Peyer's patch (tissue), 4 donors: ENCODE measurements around the gene SLC7A14.

Source experiments
- POLR2A ChIP-seq, 2 donors: fragments of 450-650 bp; IDR thresholded peaks; one replicate each; pipeline ENCODE4 v1.5.1; 2017; ENCODE audit warnings: antibody characterized with exemption in 2 of 2, mild to moderate bottlenecking in 2 of 2, moderate library complexity in 2 of 2
- TF ChIP-seq, protein P1 (sequence below), 6 experiments: fragments of 450-650 bp in 4 of 6; fragments of 200-600 bp in 2 of 6; sonication (generic) in 1 of 6; IDR thresholded peaks; one replicate each; pipeline ENCODE4 v1.5.1; 2017 to 2019; ENCODE audit warnings: antibody characterized with exemption in 6 of 6, mild to moderate bottlenecking in 3 of 6, moderate library complexity in 1 of 6

DNA sequence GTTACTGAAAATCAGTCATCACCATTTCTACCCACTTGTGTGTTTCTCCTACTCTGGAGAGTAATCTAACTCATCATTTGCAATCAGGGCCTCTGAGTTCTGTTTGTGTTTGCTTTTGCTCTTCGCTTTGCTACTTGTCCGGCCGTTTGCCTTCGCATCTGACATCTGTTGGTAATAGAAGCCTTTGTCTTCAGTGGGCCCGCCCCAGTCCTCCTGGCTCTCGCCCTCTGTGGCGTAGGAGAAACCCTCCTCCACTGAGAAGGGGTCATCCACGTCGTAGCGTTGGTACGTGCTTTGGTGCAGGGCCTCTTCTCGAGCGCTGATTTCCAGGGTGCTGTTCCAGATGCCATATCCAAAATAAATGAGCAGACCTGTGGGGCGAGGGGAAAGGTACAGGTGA lies 118.9 kb downstream of the SLC7A14 start:
- TF ChIP-seq, protein P1, sequence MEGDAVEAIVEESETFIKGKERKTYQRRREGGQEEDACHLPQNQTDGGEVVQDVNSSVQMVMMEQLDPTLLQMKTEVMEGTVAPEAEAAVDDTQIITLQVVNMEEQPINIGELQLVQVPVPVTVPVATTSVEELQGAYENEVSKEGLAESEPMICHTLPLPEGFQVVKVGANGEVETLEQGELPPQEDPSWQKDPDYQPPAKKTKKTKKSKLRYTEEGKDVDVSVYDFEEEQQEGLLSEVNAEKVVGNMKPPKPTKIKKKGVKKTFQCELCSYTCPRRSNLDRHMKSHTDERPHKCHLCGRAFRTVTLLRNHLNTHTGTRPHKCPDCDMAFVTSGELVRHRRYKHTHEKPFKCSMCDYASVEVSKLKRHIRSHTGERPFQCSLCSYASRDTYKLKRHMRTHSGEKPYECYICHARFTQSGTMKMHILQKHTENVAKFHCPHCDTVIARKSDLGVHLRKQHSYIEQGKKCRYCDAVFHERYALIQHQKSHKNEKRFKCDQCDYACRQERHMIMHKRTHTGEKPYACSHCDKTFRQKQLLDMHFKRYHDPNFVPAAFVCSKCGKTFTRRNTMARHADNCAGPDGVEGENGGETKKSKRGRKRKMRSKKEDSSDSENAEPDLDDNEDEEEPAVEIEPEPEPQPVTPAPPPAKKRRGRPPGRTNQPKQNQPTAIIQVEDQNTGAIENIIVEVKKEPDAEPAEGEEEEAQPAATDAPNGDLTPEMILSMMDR (IDR thresholded peaks at IDR 0.05), result no peak
- TF ChIP-seq POLR2A (IDR thresholded peaks at IDR 0.05), result no peak
